Measurements from ENCODE around the gene CAMTA1. TPM values are rescaled to one million over a fixed set of nuclear protein-coding genes. Genes with fewer than 3 reads are reported as not detected.

Gene CAMTA1
- total RNA-seq, 1 donor from 2014 or later: 77.6 TPM

DNA sequence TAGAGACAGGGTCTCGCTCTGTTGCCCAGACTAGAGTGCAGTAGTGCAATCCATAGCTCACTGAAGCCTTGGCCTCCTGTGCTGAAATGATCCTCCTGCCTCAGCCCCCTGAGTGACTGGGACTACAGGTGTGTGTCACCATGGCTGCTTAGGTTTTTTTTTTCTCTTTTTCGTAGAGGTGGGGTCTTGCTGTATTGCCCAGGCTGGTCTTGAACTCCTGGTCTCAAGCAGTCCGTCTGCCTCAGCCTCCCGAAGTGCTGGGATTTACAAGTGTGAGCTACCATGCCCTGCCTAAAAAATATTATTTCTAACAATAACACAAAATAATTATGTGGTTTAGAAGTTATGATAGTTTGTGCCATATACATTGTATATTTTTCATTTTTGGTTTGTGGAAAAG lies 9.9 kb downstream of the CAMTA1 start:
- H3K4me3 Mint-ChIP-seq (ENCODE audit: unreplicated experiment): no peak overlapping the region
- DNase-seq (ENCODE audit: low read depth): no peak
- Histone ChIP-seq H3K4me2 (ENCODE audit: low read length) (peak overlapping the region; percentile 10), H2AFZ (ENCODE audit: low read depth, low read length) (no peak overlapping the region), H3K79me2 (ENCODE audit: insufficient read depth, low read length) (peaks cover 75% of the 10 kb centered on the region), H3K36me3 (ENCODE audit: insufficient read depth, low read length) (no peaks in the 10 kb centered on the region), H3K27me3 (ENCODE audit: insufficient read depth, low read length) (no peaks in the 10 kb centered on the region), H3K27ac (ENCODE audit: low read depth, low read length) (peak overlapping the region; percentile 52), H4K20me1 (ENCODE audit: insufficient read depth, low read length) (peaks cover 50% of the 10 kb centered on the region), H3K4me3 (ENCODE audit: insufficient read depth, low read depth, low read length) (no peak overlapping the region), H3K9ac (ENCODE audit: low read length) (peak overlapping the region; percentile 25), H3K9me3 (ENCODE audit: insufficient read depth, low read depth, low read length) (no peaks in the 10 kb centered on the region), H3K4me1 (ENCODE audit: insufficient read depth, low read length) (peaks cover 15% of the 10 kb centered on the region)
- H3K36me3 Mint-ChIP-seq (ENCODE audit: low read depth, unreplicated experiment): no peaks in the 10 kb centered on the region
- H3K4me1 Mint-ChIP-seq (ENCODE audit: low read depth, unreplicated experiment): peaks cover 17% of the 10 kb centered on the region
- no peak for TF ChIP-seq EZH2 (IDR thresholded peaks at IDR 0.05; ENCODE audit: insufficient read depth, low read length)
- TF ChIP-seq, protein P1, sequence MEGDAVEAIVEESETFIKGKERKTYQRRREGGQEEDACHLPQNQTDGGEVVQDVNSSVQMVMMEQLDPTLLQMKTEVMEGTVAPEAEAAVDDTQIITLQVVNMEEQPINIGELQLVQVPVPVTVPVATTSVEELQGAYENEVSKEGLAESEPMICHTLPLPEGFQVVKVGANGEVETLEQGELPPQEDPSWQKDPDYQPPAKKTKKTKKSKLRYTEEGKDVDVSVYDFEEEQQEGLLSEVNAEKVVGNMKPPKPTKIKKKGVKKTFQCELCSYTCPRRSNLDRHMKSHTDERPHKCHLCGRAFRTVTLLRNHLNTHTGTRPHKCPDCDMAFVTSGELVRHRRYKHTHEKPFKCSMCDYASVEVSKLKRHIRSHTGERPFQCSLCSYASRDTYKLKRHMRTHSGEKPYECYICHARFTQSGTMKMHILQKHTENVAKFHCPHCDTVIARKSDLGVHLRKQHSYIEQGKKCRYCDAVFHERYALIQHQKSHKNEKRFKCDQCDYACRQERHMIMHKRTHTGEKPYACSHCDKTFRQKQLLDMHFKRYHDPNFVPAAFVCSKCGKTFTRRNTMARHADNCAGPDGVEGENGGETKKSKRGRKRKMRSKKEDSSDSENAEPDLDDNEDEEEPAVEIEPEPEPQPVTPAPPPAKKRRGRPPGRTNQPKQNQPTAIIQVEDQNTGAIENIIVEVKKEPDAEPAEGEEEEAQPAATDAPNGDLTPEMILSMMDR (IDR thresholded peaks at IDR 0.05; ENCODE audit: insufficient read depth, low read depth, low read length): no peak
- H3K9me3 Mint-ChIP-seq (ENCODE audit: unreplicated experiment): no peaks in the 10 kb centered on the region
- no peak for FAIRE-seq
- no peaks in the 10 kb centered on the region for H3K27me3 Mint-ChIP-seq (ENCODE audit: low read depth, unreplicated experiment)
- H3K27ac Mint-ChIP-seq (ENCODE audit: unreplicated experiment): no peak overlapping the region

DNA sequence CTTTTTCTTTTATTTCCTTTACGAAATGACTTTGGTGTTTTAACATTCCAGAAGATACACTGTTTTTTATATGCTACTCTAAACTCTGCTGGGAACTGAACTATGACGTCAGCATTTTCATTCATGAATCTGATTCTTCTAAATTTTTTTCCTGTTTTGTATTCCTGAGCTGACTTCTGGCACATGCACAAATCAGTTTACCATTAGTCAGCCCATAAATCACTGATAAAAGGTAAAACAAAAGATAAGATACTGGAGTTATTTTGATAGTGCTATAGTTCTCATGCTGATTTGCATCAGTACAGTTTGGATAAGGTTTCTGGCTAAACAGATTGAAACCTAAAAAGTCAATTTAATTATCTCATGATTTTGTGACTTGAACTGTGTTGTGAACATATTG lies 10.4 kb downstream of the CAMTA1 start:
- H3K9me3 Mint-ChIP-seq (ENCODE audit: unreplicated experiment): no peaks in the 10 kb centered on the region
- Histone ChIP-seq H2AFZ (ENCODE audit: low read depth, low read length) (no peak overlapping the region), H3K9me3 (ENCODE audit: insufficient read depth, low read depth, low read length) (no peaks in the 10 kb centered on the region), H3K4me2 (ENCODE audit: low read length) (peak overlapping the region; percentile 10), H3K79me2 (ENCODE audit: insufficient read depth, low read length) (peaks cover 72% of the 10 kb centered on the region), H3K27ac (ENCODE audit: low read depth, low read length) (peak overlapping the region; percentile 52), H4K20me1 (ENCODE audit: insufficient read depth, low read length) (peaks cover 49% of the 10 kb centered on the region), H3K4me3 (ENCODE audit: insufficient read depth, low read depth, low read length) (no peak overlapping the region), H3K36me3 (ENCODE audit: insufficient read depth, low read length) (no peaks in the 10 kb centered on the region), H3K4me1 (ENCODE audit: insufficient read depth, low read length) (peaks cover 15% of the 10 kb centered on the region), H3K27me3 (ENCODE audit: insufficient read depth, low read length) (no peaks in the 10 kb centered on the region), H3K9ac (ENCODE audit: low read length) (peak overlapping the region; percentile 9)
- no peaks in the 10 kb centered on the region for H3K36me3 Mint-ChIP-seq (ENCODE audit: low read depth, unreplicated experiment)
- no peak for TF ChIP-seq EZH2 (IDR thresholded peaks at IDR 0.05; ENCODE audit: insufficient read depth, low read length)
- TF ChIP-seq, protein P1 (IDR thresholded peaks at IDR 0.05; ENCODE audit: insufficient read depth, low read depth, low read length): no peak
- H3K4me1 Mint-ChIP-seq (ENCODE audit: low read depth, unreplicated experiment): peaks cover 15% of the 10 kb centered on the region
- DNase-seq (ENCODE audit: low read depth) (peak; percentile 94), FAIRE-seq (peak; percentile 41)
- no peak overlapping the region for H3K27ac Mint-ChIP-seq (ENCODE audit: unreplicated experiment)
- H3K4me3 Mint-ChIP-seq (ENCODE audit: unreplicated experiment): no peak overlapping the region
- no peaks in the 10 kb centered on the region for H3K27me3 Mint-ChIP-seq (ENCODE audit: low read depth, unreplicated experiment)

DNA sequence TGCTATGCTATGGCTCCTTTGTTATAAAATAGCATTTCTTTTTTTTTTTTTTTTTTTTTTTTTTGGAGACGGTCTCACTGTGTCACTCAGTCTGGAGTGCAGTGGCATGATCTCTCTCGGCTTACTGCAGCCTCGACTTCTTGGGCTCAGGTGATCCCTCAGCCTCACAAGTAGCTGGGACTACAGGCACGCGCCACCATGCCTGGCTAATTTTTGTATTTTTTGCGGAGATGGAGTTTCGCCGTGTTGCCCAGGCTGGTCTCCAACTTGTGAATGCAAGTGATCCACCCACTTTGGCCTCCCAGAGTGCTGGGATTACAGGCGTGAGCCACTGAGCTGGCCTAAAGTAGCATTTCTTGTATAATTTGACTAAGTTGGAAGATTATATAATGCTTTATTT lies 10.8 kb downstream of the CAMTA1 start:
- Mint-ChIP-seq H3K27me3 (ENCODE audit: low read depth, unreplicated experiment) (no peaks in the 10 kb centered on the region), H3K36me3 (ENCODE audit: low read depth, unreplicated experiment) (no peaks in the 10 kb centered on the region), H3K4me1 (ENCODE audit: low read depth, unreplicated experiment) (peaks cover 10% of the 10 kb centered on the region), H3K9me3 (ENCODE audit: unreplicated experiment) (no peaks in the 10 kb centered on the region), H3K27ac (ENCODE audit: unreplicated experiment) (no peak overlapping the region), H3K4me3 (ENCODE audit: unreplicated experiment) (no peak overlapping the region)
- Histone ChIP-seq H3K79me2 (ENCODE audit: insufficient read depth, low read length) (peaks cover 71% of the 10 kb centered on the region), H3K4me3 (ENCODE audit: insufficient read depth, low read depth, low read length) (no peak overlapping the region), H3K9me3 (ENCODE audit: insufficient read depth, low read depth, low read length) (no peaks in the 10 kb centered on the region), H4K20me1 (ENCODE audit: insufficient read depth, low read length) (peaks cover 45% of the 10 kb centered on the region), H3K4me2 (ENCODE audit: low read length) (peak overlapping the region; percentile 10), H3K4me1 (ENCODE audit: insufficient read depth, low read length) (peaks cover 15% of the 10 kb centered on the region), H2AFZ (ENCODE audit: low read depth, low read length) (no peak overlapping the region), H3K27me3 (ENCODE audit: insufficient read depth, low read length) (no peaks in the 10 kb centered on the region), H3K9ac (ENCODE audit: low read length) (peak overlapping the region; percentile 9), H3K36me3 (ENCODE audit: insufficient read depth, low read length) (no peaks in the 10 kb centered on the region), H3K27ac (ENCODE audit: low read depth, low read length) (peak overlapping the region; percentile 52)
- DNase-seq (ENCODE audit: low read depth) (no peak), FAIRE-seq (no peak)
- TF ChIP-seq, protein P1 (IDR thresholded peaks at IDR 0.05; ENCODE audit: insufficient read depth, low read depth, low read length): no peak
- TF ChIP-seq EZH2 (IDR thresholded peaks at IDR 0.05; ENCODE audit: insufficient read depth, low read length): no peak

Data from astrocyte (in vitro differentiated cells and primary cell).